Caki2 (cell line): ENCODE results near the gene AGBL1. TPM values are rescaled to one million over a fixed set of nuclear protein-coding genes. Genes with fewer than 3 reads are reported as not detected.

ENCODE experiments used
- DNase-seq: peaks from one replicate; pipeline ENCODE4 v3.0.0-alpha.2; 2015; ENCODE audit warnings: low read depth
- in situ Hi-C: cut with HindIII; loops from 2 replicates; pipeline ENCODE4 v1.10.0; 2016; ENCODE audit warnings: low sequenced_read_pairs, low pct_unique_long_range_greater_than_20kb, mixed read lengths
- total RNA-seq: library from RNA; depleted of rRNA; stranded (reverse); fragments of >200 nt; shearing (Covaris generic); gene quantifications from 2 replicates; pipeline ENCODE4 v1.2.3, GENCODE V29; 2014; ENCODE audit warnings: low replicate concordance

The AGBL1 gene
- total RNA-seq, 1 experiment from 2014 or later, result not detected

GRCh38 chr15:86155551-86155950 lies 75.9 kb downstream of the AGBL1 start:
- in situ Hi-C loops, result no loop called here
- no peak for DNase-seq

DNA sequence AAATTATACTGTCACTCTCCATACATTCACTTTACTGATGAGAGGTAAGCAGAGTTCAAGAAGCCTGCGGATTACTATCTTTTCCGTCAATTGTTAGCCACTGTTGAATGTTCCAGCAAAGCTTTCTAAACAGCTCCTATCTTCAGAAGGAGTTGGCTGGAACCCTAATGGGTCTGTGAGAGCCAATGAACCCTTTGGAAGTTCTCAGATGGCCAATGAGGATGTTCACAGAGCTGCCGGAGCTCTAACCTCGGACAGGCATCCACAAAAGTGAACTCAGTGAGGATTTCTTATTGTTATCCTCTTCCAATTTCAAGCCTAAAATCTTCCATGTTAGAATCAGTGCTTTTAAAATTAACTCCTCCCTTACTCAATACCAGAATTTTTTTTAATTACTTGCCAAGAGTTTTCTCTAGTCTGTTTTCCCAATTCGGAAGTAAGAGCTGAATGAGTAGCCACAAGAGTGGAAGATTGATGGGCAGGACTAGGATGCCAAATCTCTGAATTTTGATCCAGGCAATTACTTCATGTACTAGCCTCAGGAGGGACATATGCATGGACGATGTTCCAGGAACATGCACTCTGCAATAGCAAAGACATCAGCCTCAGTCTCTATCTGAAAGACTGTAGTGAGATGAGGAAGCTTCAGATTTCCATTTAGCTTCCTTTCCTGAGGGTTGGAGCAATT lies 78.1 kb downstream of the AGBL1 start:
- no peak for DNase-seq
- in situ Hi-C loops, result no loop called here

DNA sequence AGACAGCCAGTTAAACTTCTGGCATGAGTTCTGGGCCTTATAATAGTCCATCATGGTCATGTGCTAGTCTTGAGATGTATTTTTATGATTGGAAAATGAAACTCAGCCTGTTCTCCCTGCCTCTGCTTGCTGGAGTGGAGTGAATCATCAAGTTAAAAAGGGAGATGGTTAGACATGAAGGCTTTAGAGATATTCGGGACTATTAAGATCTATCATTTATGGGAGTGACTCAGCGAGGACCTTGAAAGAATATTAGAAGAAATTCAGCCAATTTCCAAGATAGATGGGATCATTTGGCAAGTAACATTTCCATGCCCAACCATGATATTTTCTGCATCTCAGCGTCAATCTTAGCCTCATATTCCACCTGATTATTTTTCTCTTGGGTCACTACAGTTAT lies 79.8 kb downstream of the AGBL1 start:
- no peak for DNase-seq

GRCh38 chr15:86161250-86161649 lies 81.6 kb downstream of the AGBL1 start:
- in situ Hi-C loops, result no loop called here
- no peak for DNase-seq

More for the DNA sequence above, 79.8 kb downstream of the AGBL1 start:
- in situ Hi-C loops, result no loop called here

GRCh38 chr15:86162172-86162591 lies 82.5 kb downstream of the AGBL1 start:
- no peak for DNase-seq
- in situ Hi-C loops, result no loop called here

- no peak for DNase-seq
- in situ Hi-C loops, result no loop called here
These were observed 83.0 kb downstream of the AGBL1 start for GRCh38 chr15:86162641-86163040.

DNA sequence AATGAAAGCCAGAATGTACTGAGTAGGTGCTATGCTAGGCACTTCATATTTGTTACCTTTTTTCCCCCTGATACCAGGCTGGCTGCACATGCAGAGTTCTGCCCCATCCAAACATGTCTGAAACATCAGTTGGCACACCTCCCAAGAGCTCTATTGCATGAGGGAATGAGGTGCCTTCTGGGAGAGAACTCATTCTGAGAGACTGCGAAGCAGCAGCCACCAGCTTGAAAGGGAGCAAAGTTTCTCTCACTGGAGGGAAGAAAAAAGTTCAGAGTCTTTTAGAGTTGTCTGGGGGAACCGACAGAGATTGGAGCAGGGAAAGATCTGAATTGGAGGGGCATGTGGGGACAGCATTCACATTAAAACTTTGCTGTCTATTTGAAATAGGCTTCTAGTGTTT lies 84.1 kb downstream of the AGBL1 start:
- no peak for DNase-seq
- in situ Hi-C loops, result no loop called here

DNA sequence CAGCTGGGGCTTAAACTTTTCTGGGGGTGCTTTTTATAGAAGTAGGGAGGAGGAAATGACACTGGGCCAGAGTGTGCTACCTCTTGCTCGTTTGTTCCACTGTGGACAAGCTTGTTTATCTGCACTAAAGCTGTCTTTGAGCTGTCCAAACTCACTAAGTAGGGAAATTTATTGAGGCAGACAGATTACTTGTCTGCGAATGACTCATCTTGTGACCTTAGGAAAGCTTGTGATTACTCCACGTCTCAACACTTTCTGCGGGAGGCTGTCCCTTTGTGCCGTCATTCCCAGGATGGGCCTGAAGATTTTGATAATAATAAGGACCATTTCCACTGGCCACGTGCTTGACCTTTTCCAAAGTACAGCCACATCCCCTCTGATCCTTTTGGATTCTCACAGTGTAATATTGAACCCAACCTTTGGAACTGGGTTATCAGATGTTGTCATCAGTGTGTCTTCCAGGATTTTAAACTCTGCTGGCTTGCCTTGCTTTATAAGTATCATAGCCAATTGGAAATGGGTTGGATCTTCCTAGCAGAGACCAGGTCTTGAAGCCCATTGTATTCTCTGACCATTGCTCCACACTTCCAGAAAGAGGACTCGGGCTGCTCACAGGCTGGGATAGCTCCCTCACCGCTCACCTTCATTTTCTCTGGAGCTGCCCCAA lies 84.7 kb downstream of the AGBL1 start:
- DNase-seq, result peak; percentile 12
- in situ Hi-C loops, result no loop called here

GRCh38 chr15:86165265-86166211 lies 85.9 kb downstream of the AGBL1 start:
- peak; percentile 14 for DNase-seq
- in situ Hi-C loops, result no loop called here

GRCh38 chr15:86167841-86168240 lies 88.2 kb downstream of the AGBL1 start:
- no peak for DNase-seq
- in situ Hi-C loops, result no loop called here

GRCh38 chr15:86178845-86179244 lies 99.2 kb downstream of the AGBL1 start:
- DNase-seq, result no peak
- in situ Hi-C loops, result no loop called here

DNA sequence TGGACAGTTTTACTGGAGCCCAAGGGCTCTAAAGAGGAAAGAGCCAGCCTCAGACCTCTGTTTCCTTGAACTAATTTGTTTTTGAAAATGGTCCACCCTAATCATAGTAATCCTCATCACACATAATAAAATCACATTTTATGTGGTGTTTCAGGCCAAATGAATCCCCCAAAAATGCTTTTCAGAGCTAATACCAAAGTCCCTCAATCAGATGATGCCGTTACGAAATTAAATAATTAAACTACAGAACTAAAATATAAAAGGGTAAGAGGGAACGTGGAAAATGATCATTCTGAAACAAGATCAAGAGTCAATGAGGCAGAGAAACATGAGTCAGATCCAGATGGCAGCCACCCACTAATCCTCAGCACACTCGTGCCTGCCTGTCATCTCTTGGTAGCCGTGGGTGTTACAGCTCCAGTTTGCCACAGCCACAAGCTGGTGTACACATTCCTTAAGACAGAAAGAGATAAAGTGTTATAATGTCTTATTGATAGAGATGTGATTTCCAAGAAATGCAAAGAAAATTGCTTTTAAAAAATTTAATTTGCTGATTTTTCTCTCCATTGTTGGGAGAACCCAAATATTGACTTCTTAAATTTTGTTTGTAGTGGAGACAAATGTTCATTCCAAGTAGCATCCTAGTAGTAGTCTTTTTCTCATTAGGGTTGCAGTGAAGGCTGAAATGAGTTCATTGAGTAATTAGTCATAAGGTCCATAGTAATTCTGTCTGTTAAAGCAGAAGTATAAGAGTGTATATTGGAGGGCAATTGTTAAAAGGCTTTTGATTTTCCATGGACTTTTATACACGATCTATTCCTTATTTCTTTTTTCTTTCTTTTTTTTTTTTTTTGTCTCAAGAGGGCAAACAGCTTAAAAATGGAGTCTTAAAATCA lies 104.2 kb downstream of the AGBL1 start:
- in situ Hi-C loops, result no loop called here
- no peak for DNase-seq

DNA sequence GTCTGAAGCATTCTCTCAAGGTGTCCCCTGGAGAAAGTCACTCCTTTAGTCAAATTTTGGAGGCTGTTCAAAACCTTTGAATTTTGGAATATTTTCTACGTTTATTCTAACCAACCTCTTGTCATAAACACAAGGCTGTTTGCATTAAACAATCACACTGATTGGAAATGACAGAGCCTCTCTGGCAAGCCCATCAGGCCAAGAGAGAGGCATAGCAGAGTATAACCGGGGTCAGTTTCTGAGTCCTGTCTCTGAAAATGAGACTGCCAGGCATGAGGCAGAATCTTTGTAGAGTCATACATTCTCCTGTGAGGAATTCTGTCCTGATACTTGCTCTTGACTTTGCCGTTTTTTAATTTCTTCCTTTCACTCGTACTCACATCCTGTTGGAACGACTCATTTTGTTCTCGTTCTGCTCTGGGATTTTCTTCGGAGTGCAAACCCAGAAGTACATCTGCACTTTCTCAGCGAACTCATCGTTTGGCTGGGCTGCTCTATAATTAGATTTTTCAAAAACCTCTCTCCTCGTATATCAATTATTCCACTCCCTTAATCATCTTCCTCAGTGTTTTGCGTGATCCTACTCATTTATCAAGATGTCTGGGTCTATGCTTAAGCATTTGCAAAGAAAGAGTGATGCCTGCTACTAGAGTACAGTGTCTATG lies 114.2 kb downstream of the AGBL1 start:
- in situ Hi-C loops, result no loop called here
- DNase-seq, result no peak

GRCh38 chr15:86197770-86198169 lies 118.1 kb downstream of the AGBL1 start:
- in situ Hi-C loops, result no loop called here
- DNase-seq, result no peak

GRCh38 chr15:86199467-86200145 lies 119.9 kb downstream of the AGBL1 start:
- DNase-seq, result no peak
- in situ Hi-C loops, result no loop called here

DNA sequence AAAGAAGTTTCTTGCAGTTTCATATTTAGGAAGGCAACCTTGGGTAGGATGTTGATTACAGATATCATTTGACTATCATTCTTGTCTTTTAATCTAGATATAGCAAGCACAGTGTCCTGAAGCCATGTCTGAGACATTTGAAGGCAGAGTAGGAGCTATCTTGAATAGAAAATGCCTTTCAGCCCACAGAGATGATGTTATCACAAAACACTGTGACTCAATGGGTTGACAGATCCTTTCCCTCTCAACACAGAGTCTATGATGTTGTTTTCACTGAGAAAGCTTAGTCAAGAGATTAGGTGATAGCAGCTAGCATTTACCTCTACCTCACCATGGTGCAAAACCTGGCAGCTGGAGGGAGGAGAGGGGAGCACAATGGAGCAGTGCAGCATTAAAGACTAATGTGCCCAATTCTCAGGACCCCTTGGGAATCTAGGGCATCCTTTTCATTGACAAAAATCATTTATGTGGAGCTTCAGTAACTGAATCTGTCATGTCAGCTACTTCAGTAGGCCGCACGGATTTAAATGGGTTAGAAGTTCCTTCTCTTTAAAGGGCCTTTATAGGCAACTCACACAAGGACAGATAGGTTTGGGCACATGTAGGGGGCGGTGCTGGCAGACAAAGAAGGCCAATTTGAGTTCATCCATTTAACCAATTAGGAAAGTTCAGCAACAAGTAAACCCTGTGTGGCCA lies 121.8 kb downstream of the AGBL1 start:
- DNase-seq, result no peak
- in situ Hi-C loops, result no loop called here

- DNase-seq, result no peak
- in situ Hi-C loops, result no loop called here
These were observed 123.8 kb downstream of the AGBL1 start for GRCh38 chr15:86203462-86203861.
